IMR-90 (cell line): ENCODE data around the gene TENT5C. TPM values are rescaled to one million over a fixed set of nuclear protein-coding genes. Genes with fewer than 3 reads are reported as not detected.

ENCODE experiments used
- ATAC-seq: fragments of 200-7000 bp; cut with Tn5 transposase; 2 replicates; pipeline ENCODE4 v1.9.1; 2020; ENCODE audit warnings: low read depth, mild to moderate bottlenecking, moderate library complexity
- BruUV-seq: library from RNA; stranded (reverse); fragments of 400-500 nt; replicated peaks from 2 replicates; lab custom pipeline; 2021; lab: Mats Ljungman, UMichigan
- CTCF ChIA-PET: fragments of 300-600 bp; formaldehyde crosslinking; extraction: SDS; loops from one replicate; lab custom pipeline; 2021; ENCODE audit warnings: antibody characterized with exemption; lab: Yijun Ruan, JAX
- POLR2A ChIA-PET: fragments of 300-600 bp; sonication (Branson Sonifier 250); formaldehyde crosslinking; loops from one replicate; lab custom pipeline; 2022; ENCODE audit warnings: antibody characterized with exemption; ENCODE audit not compliant: unreplicated experiment; lab: Charles Lee
- DNase-seq: peaks from one replicate; pipeline ENCODE4 v3.0.0; 2013
- H2AFZ ChIP-seq: replicated peaks from 2 replicates; pipeline ENCODE3; 2013; ENCODE audit warnings: low read length, mild to moderate bottlenecking; ENCODE audit not compliant: poor library complexity
- H2AK5ac ChIP-seq: 2 replicates; pipeline ENCODE4 v1.6.1; 2013; ENCODE audit warnings: low read depth, low read length, inconsistent platforms
- H2AK9ac ChIP-seq: replicated peaks from 2 replicates; pipeline ENCODE3; 2013; ENCODE audit warnings: mild to moderate bottlenecking, low read depth, low read length, moderate library complexity; ENCODE audit not compliant: poor library complexity
- H2BK120ac ChIP-seq: 2 replicates; pipeline ENCODE4 v1.6.1; 2013; ENCODE audit warnings: low read depth, low read length, inconsistent platforms
- H2BK15ac ChIP-seq: 3 replicates; pipeline ENCODE4 v1.6.1; 2013; ENCODE audit warnings: low read depth, low read length, inconsistent platforms
- H2BK20ac ChIP-seq: 2 replicates; pipeline ENCODE4 v1.6.1; 2013; ENCODE audit warnings: low read depth, mild to moderate bottlenecking, inconsistent platforms, low read length, moderate library complexity
- H2BK5ac ChIP-seq: 2 replicates; pipeline ENCODE4 v1.6.1; 2013; ENCODE audit warnings: mild to moderate bottlenecking, low read depth, low read length, inconsistent platforms; ENCODE audit not compliant: poor library complexity, severe bottlenecking
- H3K14ac ChIP-seq: replicated peaks from 2 replicates; pipeline ENCODE4 v1.6.1; 2013; ENCODE audit warnings: low read depth, low read length, inconsistent platforms
- H3K18ac ChIP-seq: 2 replicates; pipeline ENCODE4 v1.6.1; 2013; ENCODE audit warnings: low read depth, low read length, control low read depth
- H3K23ac ChIP-seq: 2 replicates; pipeline ENCODE4 v1.6.1; 2013; ENCODE audit warnings: low read depth, low read length, inconsistent platforms
- H3K27ac ChIP-seq: 2 replicates; pipeline ENCODE4 v1.5.1; 2013; ENCODE audit warnings: mild to moderate bottlenecking, control low read depth, low read length; ENCODE audit not compliant: insufficient read depth
- H3K27me3 ChIP-seq: 2 replicates; pipeline ENCODE4 v1.6.1; 2013; ENCODE audit warnings: low read length; ENCODE audit not compliant: control insufficient read depth, insufficient read depth
- H3K36me3 ChIP-seq: 2 replicates; pipeline ENCODE4 v1.6.1; 2013; ENCODE audit warnings: low read length, mixed read lengths; ENCODE audit not compliant: control insufficient read depth, insufficient read depth
- H3K4ac ChIP-seq: 2 replicates; pipeline ENCODE4 v1.6.1; 2013; ENCODE audit warnings: low read depth, low read length, inconsistent platforms
- H3K4me1 ChIP-seq: 2 replicates; pipeline ENCODE4 v1.6.1; 2013; ENCODE audit warnings: low read length, mixed read lengths; ENCODE audit not compliant: control insufficient read depth, insufficient read depth
- H3K4me2 ChIP-seq: 2 replicates; pipeline ENCODE4 v1.6.1; 2013; ENCODE audit warnings: low read depth, mild to moderate bottlenecking, control low read depth, low read length, moderate library complexity
- H3K4me3 ChIP-seq: 2 replicates; pipeline ENCODE4 v1.5.1; 2013; ENCODE audit warnings: low read depth, mild to moderate bottlenecking, control low read depth, low read length, moderate library complexity; ENCODE audit not compliant: insufficient read depth
- H3K56ac ChIP-seq: 2 replicates; pipeline ENCODE4 v1.6.1; 2013; ENCODE audit warnings: low read length, inconsistent platforms; ENCODE audit not compliant: insufficient read depth; ENCODE audit errors: extremely low read depth
- H3K79me1 ChIP-seq, 2 experiments: 2 replicates each; pipeline ENCODE4 v1.6.1; 2013; ENCODE audit warnings: low read length in 2 of 2, inconsistent platforms in 1 of 2, low read depth in 1 of 2
- H3K9ac ChIP-seq: 2 replicates; pipeline ENCODE4 v1.6.1; 2013; ENCODE audit warnings: low read depth, low read length, control low read depth
- H3K9me1 ChIP-seq: 2 replicates; pipeline ENCODE4 v1.6.1; 2013; ENCODE audit warnings: low read length, inconsistent platforms; ENCODE audit not compliant: insufficient read depth
- H3K9me3 ChIP-seq: 2 replicates; pipeline ENCODE4 v1.6.1; 2013; ENCODE audit warnings: low read length; ENCODE audit not compliant: control insufficient read depth, insufficient read depth
- H4K20me1 ChIP-seq: 2 replicates; pipeline ENCODE4 v1.6.1; 2013; ENCODE audit warnings: low read length, inconsistent platforms; ENCODE audit not compliant: insufficient read depth
- H4K5ac ChIP-seq: 2 replicates; pipeline ENCODE4 v1.6.1; 2013; ENCODE audit warnings: mild to moderate bottlenecking, low read depth, low read length, control low read depth
- H4K8ac ChIP-seq, 2 experiments: 2 replicates each; pipeline ENCODE4 v1.6.1; 2013; ENCODE audit warnings: low read depth in 2 of 2, low read length in 2 of 2, control low read depth in 1 of 2, inconsistent platforms in 1 of 2
- H4K91ac ChIP-seq: 2 replicates; pipeline ENCODE4 v1.6.1; 2013; ENCODE audit warnings: low read depth, low read length, inconsistent platforms; ENCODE audit not compliant: insufficient read depth
- CEBPB ChIP-seq: IDR thresholded peaks from 2 replicates; pipeline ENCODE4 v1.6.1; 2012; ENCODE audit warnings: low read depth, low read length, improper control_type of control experiment
- WGBS, 2 experiments: methylation state at CpG; one replicate each; pipeline versions ENCODE4 v1.1.5 to v1.1.7; 2013; ENCODE audit warnings: missing lambda C conversion rate in 2 of 2; ENCODE audit not compliant: insufficient read length in 1 of 2; ENCODE audit errors: extremely low coverage in 2 of 2; 5-methylcytosine and 5-hydroxymethylcytosine counted together
- dilution Hi-C: fragments of 300-500 bp; cut with HindIII; formaldehyde crosslinking; loops from one replicate; pipeline ENCODE4 v1.14.3; 2018; ENCODE audit warnings: low sequenced_read_pairs; ENCODE audit not compliant: unreplicated experiment
- in situ Hi-C: fragments of 300-500 bp; cut with MboI; formaldehyde crosslinking; loops from 3 replicates; pipeline ENCODE4 v1.14.3; 2019; ENCODE audit warnings: low sequenced_read_pairs, inconsistent platforms, mixed read lengths
- intact Hi-C: fragments of 100-400 bp; cut with micrococcal nuclease; formaldehyde crosslinking; loops from 2 replicates; pipeline ENCODE4 v1.10.0; 2022
- polyA plus RNA-seq, 3 experiments: library from polyadenylated mRNA; depleted of rRNA; stranded (reverse); fragments of >200 nt; gene quantifications; 2 replicates each; pipeline ENCODE4 v1.2.3, GENCODE V29; 2012; ENCODE audit warnings: low replicate concordance in 1 of 3
- total RNA-seq: library from RNA; depleted of rRNA; stranded (reverse); fragments of >200 nt; gene quantifications from 2 replicates; pipeline ENCODE4 v1.2.3, GENCODE V29; 2012
- TF ChIP-seq, protein P1 (sequence below): conservative IDR thresholded peaks from 2 replicates; pipeline ENCODE4 v1.5.1; 2012; ENCODE audit warnings: mild to moderate bottlenecking, low read depth, low read length, improper control_type of control experiment

Gene TENT5C
- total and polyA plus RNA-seq, 2 of the 4 experiments (the other 2 are of a cell fraction), result 1.5 to 4.1 TPM

DNA sequence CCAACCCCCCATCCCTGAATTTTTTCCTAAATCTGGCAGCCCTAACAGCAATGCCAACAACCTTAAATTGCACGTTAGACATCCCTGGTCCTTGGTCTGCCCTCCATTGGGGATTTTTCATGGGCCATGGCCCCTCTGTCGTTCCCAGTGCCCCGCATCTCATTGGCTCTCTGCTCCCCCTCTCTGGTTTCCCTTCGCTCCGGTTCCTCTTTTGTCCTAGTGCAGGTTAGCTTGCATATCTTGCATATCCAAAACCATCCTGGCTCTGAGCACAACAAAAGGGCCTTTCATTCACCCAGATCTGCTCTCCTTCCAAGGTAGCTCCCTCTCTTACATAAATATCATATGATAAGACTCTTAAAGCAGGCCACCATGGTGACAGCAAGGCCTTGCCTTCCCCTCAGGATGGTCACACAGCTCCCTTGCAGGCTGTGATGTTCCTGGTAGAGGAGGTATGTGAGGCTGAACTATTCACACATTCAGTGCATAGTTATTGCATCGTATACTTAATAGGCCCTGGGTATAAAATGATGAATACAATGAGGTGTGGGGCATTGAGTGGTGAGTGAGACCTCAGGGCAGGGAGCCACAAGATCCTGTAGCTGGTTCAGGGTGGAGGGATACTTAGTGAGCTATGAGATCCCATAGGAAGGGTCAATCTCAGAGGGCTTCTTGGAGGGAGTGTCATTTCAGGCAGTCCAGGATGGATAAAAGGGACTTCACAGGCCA lies 45.2 kb downstream of the TENT5C start:
- no peak overlapping the region for H2AFZ ChIP-seq
- no peak overlapping the region for H4K5ac ChIP-seq
- no peak overlapping the region for H3K4me2 ChIP-seq
- no peak overlapping the region for H3K18ac ChIP-seq
- H2AK9ac ChIP-seq, result no peak overlapping the region
- H3K4me3 ChIP-seq, result no peak overlapping the region
- H2BK120ac ChIP-seq, result no peak overlapping the region
- intact Hi-C loops, result no loop called here
- H3K27ac ChIP-seq, result no peak overlapping the region
- no peak overlapping the region; the same call in 1 of the 2 replicates for H2AK5ac ChIP-seq
- BruUV-seq, result no TSS peak
- ChIA-PET CTCF (no interaction called here), POLR2A (no interaction called here)
- no peak overlapping the region for H4K91ac ChIP-seq
- no peak overlapping the region for H3K14ac ChIP-seq
- H3K9me1 ChIP-seq, result 0 out of 2 replicates have a peak, but pooled peaks cover 4% of the 10 kb centered on the region
- H3K79me1 ChIP-seq, result no peaks in the 10 kb centered on the region
- dilution Hi-C loops, result no loop called here
- H3K27me3 ChIP-seq, result no peaks in the 10 kb centered on the region
- peaks cover 8% of the 10 kb centered on the region; the same call in 1 of the 2 replicates for H3K4me1 ChIP-seq
- no peak for ATAC-seq
- 79% methylated on average over 5 of the region's 6 CpGs; no CpG with 5 or more reads in 1 of the 2 experiments for WGBS, 2 experiments
- no peak overlapping the region for H3K4ac ChIP-seq
- no peak for DNase-seq
- no peaks in the 10 kb centered on the region for H4K20me1 ChIP-seq
- H3K23ac ChIP-seq, result no peak overlapping the region
- no peak overlapping the region for H3K9ac ChIP-seq
- H2BK20ac ChIP-seq, result no peak overlapping the region
- no peak overlapping the region for H2BK5ac ChIP-seq
- in situ Hi-C loops, result no loop called here
- no peaks in the 10 kb centered on the region; the same call in 1 of the 2 replicates for H3K9me3 ChIP-seq
- no peak overlapping the region for H3K56ac ChIP-seq
- no peaks in the 10 kb centered on the region for H3K36me3 ChIP-seq
- H4K8ac ChIP-seq, result no peak overlapping the region
- no peak overlapping the region for H2BK15ac ChIP-seq
- peak; percentile 65 for TF ChIP-seq CEBPB
- TF ChIP-seq, protein P1, sequence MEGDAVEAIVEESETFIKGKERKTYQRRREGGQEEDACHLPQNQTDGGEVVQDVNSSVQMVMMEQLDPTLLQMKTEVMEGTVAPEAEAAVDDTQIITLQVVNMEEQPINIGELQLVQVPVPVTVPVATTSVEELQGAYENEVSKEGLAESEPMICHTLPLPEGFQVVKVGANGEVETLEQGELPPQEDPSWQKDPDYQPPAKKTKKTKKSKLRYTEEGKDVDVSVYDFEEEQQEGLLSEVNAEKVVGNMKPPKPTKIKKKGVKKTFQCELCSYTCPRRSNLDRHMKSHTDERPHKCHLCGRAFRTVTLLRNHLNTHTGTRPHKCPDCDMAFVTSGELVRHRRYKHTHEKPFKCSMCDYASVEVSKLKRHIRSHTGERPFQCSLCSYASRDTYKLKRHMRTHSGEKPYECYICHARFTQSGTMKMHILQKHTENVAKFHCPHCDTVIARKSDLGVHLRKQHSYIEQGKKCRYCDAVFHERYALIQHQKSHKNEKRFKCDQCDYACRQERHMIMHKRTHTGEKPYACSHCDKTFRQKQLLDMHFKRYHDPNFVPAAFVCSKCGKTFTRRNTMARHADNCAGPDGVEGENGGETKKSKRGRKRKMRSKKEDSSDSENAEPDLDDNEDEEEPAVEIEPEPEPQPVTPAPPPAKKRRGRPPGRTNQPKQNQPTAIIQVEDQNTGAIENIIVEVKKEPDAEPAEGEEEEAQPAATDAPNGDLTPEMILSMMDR, result no peak
